Measurements from ENCODE around the gene TLE3.

The TLE3 gene

GRCh38 chr15:70060214-70060992, 37.3 kb downstream of the TLE3 start:
- no peak for DNase-seq (ENCODE audit: low read depth)
- TF ChIP-seq CTCF (IDR thresholded peaks at IDR 0.05; ENCODE audit: control insufficient read depth, insufficient read depth, low read depth, low read length, missing control alignments): no peak
- no peak overlapping the region for H3K4me3 ChIP-seq (ENCODE audit: control insufficient read depth, low read depth, low read length)

GRCh38 chr15:70059476-70060213, 38.1 kb downstream of the TLE3 start:
- H3K4me3 ChIP-seq (ENCODE audit: control insufficient read depth, low read depth, low read length): no peak overlapping the region
- TF ChIP-seq CTCF (IDR thresholded peaks at IDR 0.05; ENCODE audit: control insufficient read depth, insufficient read depth, low read depth, low read length, missing control alignments): no peak
- no peak for DNase-seq (ENCODE audit: low read depth)

- DNase-seq (ENCODE audit: low read depth): no peak
- H3K4me3 ChIP-seq (ENCODE audit: control insufficient read depth, low read depth, low read length): no peak overlapping the region
- TF ChIP-seq CTCF (IDR thresholded peaks at IDR 0.05; ENCODE audit: control insufficient read depth, insufficient read depth, low read depth, low read length, missing control alignments): no peak
Observed at GRCh38 chr15:70058642-70059360, 38.9 kb downstream of the TLE3 start.

GRCh38 chr15:70057931-70058641, 39.6 kb downstream of the TLE3 start:
- no peak for TF ChIP-seq CTCF (IDR thresholded peaks at IDR 0.05; ENCODE audit: control insufficient read depth, insufficient read depth, low read depth, low read length, missing control alignments)
- DNase-seq (ENCODE audit: low read depth): no peak
- H3K4me3 ChIP-seq (ENCODE audit: control insufficient read depth, low read depth, low read length): no peak overlapping the region

GRCh38 chr15:70056091-70056680, 41.5 kb downstream of the TLE3 start:
- no peak for DNase-seq (ENCODE audit: low read depth)
- no peak for TF ChIP-seq CTCF (IDR thresholded peaks at IDR 0.05; ENCODE audit: control insufficient read depth, insufficient read depth, low read depth, low read length, missing control alignments)
- H3K4me3 ChIP-seq (ENCODE audit: control insufficient read depth, low read depth, low read length): no peak overlapping the region

- DNase-seq (ENCODE audit: low read depth): no peak
- no peak overlapping the region for H3K4me3 ChIP-seq (ENCODE audit: control insufficient read depth, low read depth, low read length)
- TF ChIP-seq CTCF (IDR thresholded peaks at IDR 0.05; ENCODE audit: control insufficient read depth, insufficient read depth, low read depth, low read length, missing control alignments): no peak
Observed at GRCh38 chr15:70055601-70056051, 42.1 kb downstream of the TLE3 start.

Data from AG09309 (cell line).